Neuronal stem cell (in vitro differentiated cells): Measurements from ENCODE around the gene SGSH.

ENCODE experiments used
- DNase-seq: peaks from one replicate; pipeline ENCODE4 v3.0.0-alpha.2; 2013; ENCODE audit warnings: low spot score
- H2AFZ ChIP-seq: one replicate; pipeline ENCODE4 v1.6.1; 2013; ENCODE audit warnings: mild to moderate bottlenecking, low read length, inconsistent platforms
- H2AK5ac ChIP-seq: 2 replicates; pipeline ENCODE4 v1.6.1; 2013; ENCODE audit warnings: low read depth, mild to moderate bottlenecking, inconsistent platforms, low read length, moderate library complexity, mixed read lengths
- H2BK120ac ChIP-seq: 2 replicates; pipeline ENCODE4 v1.6.1; 2013; ENCODE audit warnings: low read depth, mild to moderate bottlenecking, inconsistent platforms, low read length, moderate library complexity, mixed read lengths
- H2BK12ac ChIP-seq: one replicate; pipeline ENCODE4 v1.6.1; 2013; ENCODE audit warnings: low read length, inconsistent platforms
- H2BK15ac ChIP-seq: 2 replicates; pipeline ENCODE4 v1.6.1; 2013; ENCODE audit warnings: mild to moderate bottlenecking, low read length, inconsistent platforms, mixed read lengths
- H2BK5ac ChIP-seq: one replicate; pipeline ENCODE4 v1.6.1; 2013; ENCODE audit warnings: inconsistent platforms, mild to moderate bottlenecking, low read length, moderate library complexity
- H3K14ac ChIP-seq: one replicate; pipeline ENCODE4 v1.6.1; 2013; ENCODE audit warnings: low read length, inconsistent platforms
- H3K18ac ChIP-seq: 2 replicates; pipeline ENCODE4 v1.6.1; 2013; ENCODE audit warnings: low read length, inconsistent platforms
- H3K23ac ChIP-seq: 2 replicates; pipeline ENCODE4 v1.6.1; 2013; ENCODE audit warnings: low read depth, mild to moderate bottlenecking, mixed read lengths, low read length, inconsistent platforms; ENCODE audit not compliant: poor library complexity
- H3K27ac ChIP-seq: replicated peaks from 3 replicates; pipeline ENCODE4 v1.5.1; 2013; ENCODE audit warnings: low read length, inconsistent platforms
- H3K27me3 ChIP-seq, 3 experiments: 2 replicates each; pipeline ENCODE4 v1.6.1; 2013; ENCODE audit warnings: low read length in 3 of 3, mild to moderate bottlenecking in 2 of 3, inconsistent platforms in 1 of 3, low read depth in 1 of 3, mixed read lengths in 1 of 3, moderate library complexity in 1 of 3; ENCODE audit not compliant: control insufficient read depth in 3 of 3, insufficient read depth in 3 of 3
- H3K36me3 ChIP-seq, 2 donors: replicated peaks in 1 of 2; 2 replicates each; pipeline ENCODE4 v1.6.1; 2013; ENCODE audit warnings: low read length in 2 of 2; ENCODE audit not compliant: control insufficient read depth in 2 of 2, insufficient read depth in 2 of 2
- H3K4ac ChIP-seq: 2 replicates; pipeline ENCODE4 v1.6.1; 2013; ENCODE audit warnings: inconsistent platforms, mild to moderate bottlenecking, low read length, moderate library complexity
- H3K4me1 ChIP-seq, 2 donors: 1 replicate in 1 of 2; 2 replicates in 1 of 2; pipeline ENCODE4 v1.6.1; 2013; ENCODE audit warnings: low read length in 2 of 2, low read depth in 1 of 2; ENCODE audit not compliant: control insufficient read depth in 2 of 2, insufficient read depth in 1 of 2
- H3K4me2 ChIP-seq: one replicate; pipeline ENCODE4 v1.6.1; 2013; ENCODE audit warnings: mild to moderate bottlenecking, low read length, inconsistent platforms; ENCODE audit not compliant: insufficient read depth, poor library complexity, severe bottlenecking
- H3K4me3 ChIP-seq, 2 donors: 2 replicates each; pipeline ENCODE4 v1.5.1; 2013; ENCODE audit warnings: low read length in 2 of 2, mild to moderate bottlenecking in 2 of 2, inconsistent platforms in 1 of 2, moderate library complexity in 1 of 2
- H3K79me1 ChIP-seq: one replicate; pipeline ENCODE4 v1.6.1; 2013; ENCODE audit warnings: low read depth, mild to moderate bottlenecking, inconsistent platforms, low read length, moderate library complexity
- H3K9ac ChIP-seq: one replicate; pipeline ENCODE4 v1.6.1; 2013; ENCODE audit warnings: mild to moderate bottlenecking, low read depth, low read length, inconsistent platforms; ENCODE audit not compliant: poor library complexity
- H3K9me3 ChIP-seq, 2 donors: replicated peaks in 1 of 2; 2 replicates each; pipeline versions ENCODE3 to v1.6.1; 2013; ENCODE audit warnings: low read length in 2 of 2, mild to moderate bottlenecking in 2 of 2, inconsistent platforms in 1 of 2, low read depth in 1 of 2, mixed read lengths in 1 of 2, moderate library complexity in 1 of 2; ENCODE audit not compliant: control insufficient read depth in 2 of 2, insufficient read depth in 1 of 2
- H4K8ac ChIP-seq: one replicate; pipeline ENCODE4 v1.6.1; 2013; ENCODE audit warnings: low read depth, mild to moderate bottlenecking, inconsistent platforms, low read length, moderate library complexity
- H4K91ac ChIP-seq: one replicate; pipeline ENCODE4 v1.6.1; 2013; ENCODE audit warnings: low read length, low read depth, mild to moderate bottlenecking, inconsistent platforms; ENCODE audit not compliant: poor library complexity
- WGBS, 2 donors: extraction: QIAGEN DNeasy Blood & Tissue Kit; methylation state at CpG; one replicate each; pipeline ENCODE4 v1.1.7; 2013; ENCODE audit warnings: missing lambda C conversion rate in 2 of 2, mixed read lengths in 1 of 2; ENCODE audit not compliant: insufficient read length in 2 of 2, insufficient replicate concordance in 1 of 2; ENCODE audit errors: extremely low coverage in 2 of 2; 5-methylcytosine and 5-hydroxymethylcytosine counted together

The SGSH gene

GRCh38 chr17:80160536-80160935 lies 59.6 kb downstream of the SGSH start:
- H3K4me3 ChIP-seq, result no peak overlapping the region
- H2BK5ac ChIP-seq, result no peak overlapping the region
- H3K14ac ChIP-seq, result no peak overlapping the region
- H3K9me3 ChIP-seq, result peaks cover 2 to 6% of the 10 kb centered on the region in 2 donors
- peaks cover 4 to 12% of the 10 kb centered on the region in 2 donors for H3K4me1 ChIP-seq
- no peak overlapping the region for H3K4me2 ChIP-seq
- H3K18ac ChIP-seq, result no peak overlapping the region
- H3K9ac ChIP-seq, result no peak overlapping the region
- WGBS, 2 donors, result no CpG with 5 or more reads among the region's 3 CpGs
- no peak overlapping the region for H3K27ac ChIP-seq
- H2AK5ac ChIP-seq, result no peak overlapping the region
- no peak overlapping the region for H3K23ac ChIP-seq
- DNase-seq, result no peak
- no peak overlapping the region for H2BK15ac ChIP-seq
- no peak overlapping the region for H2BK120ac ChIP-seq
- no peak overlapping the region for H3K4ac ChIP-seq
- peak overlapping the region; percentile 58 for H2AFZ ChIP-seq
- H3K27me3 ChIP-seq, result peaks cover 0 to 3% (median 0%) of the 10 kb centered on the region in 3 experiments
- H3K79me1 ChIP-seq, result no peaks in the 10 kb centered on the region
- H2BK12ac ChIP-seq, result no peak overlapping the region
- H3K36me3 ChIP-seq, result no peaks in the 10 kb centered on the region
- no peak overlapping the region for H4K91ac ChIP-seq
- H4K8ac ChIP-seq, result no peak overlapping the region
